GM13976 (cell line): Measurements from ENCODE around the gene APMAP.

Source experiments
- DNase-seq: peaks from one replicate; pipeline ENCODE4 v3.0.0; 2012; ENCODE audit warnings: low spot score
- CTCF ChIP-seq: IDR thresholded peaks from 2 replicates; pipeline ENCODE4 v1.5.1; 2012; ENCODE audit warnings: borderline replicate concordance, mild to moderate bottlenecking; ENCODE audit not compliant: insufficient read depth; ENCODE audit errors: extremely low read depth, missing control alignments, control extremely low read depth
- in situ Hi-C: fragments of 300-500 bp; cut with MboI; formaldehyde crosslinking; loops from one replicate; pipeline ENCODE4 v1.12.0; 2022; ENCODE audit warnings: low sequenced_read_pairs, mixed read lengths, inconsistent platforms; ENCODE audit not compliant: unreplicated experiment

Gene APMAP

GRCh38 chr20:24953209-24953575, 39.4 kb downstream of the APMAP start:
- DNase-seq, result peak; percentile 13
- no peak for TF ChIP-seq CTCF
- in situ Hi-C loops, result no loop called here

GRCh38 chr20:24952376-24953208, 40.0 kb downstream of the APMAP start:
- in situ Hi-C loops, result no loop called here
- DNase-seq, result peak; percentile 11
- TF ChIP-seq CTCF, result no peak

GRCh38 chr20:24951536-24952083, 40.9 kb downstream of the APMAP start:
- no peak for DNase-seq
- in situ Hi-C loops, result no loop called here
- no peak for TF ChIP-seq CTCF

- TF ChIP-seq CTCF, result no peak
- in situ Hi-C loops, result no loop called here
- peak; percentile 21 for DNase-seq
Observed at GRCh38 chr20:24950836-24951525, 41.6 kb downstream of the APMAP start.

- no peak for TF ChIP-seq CTCF
- DNase-seq, result peak; percentile 25
- in situ Hi-C loops, result no loop called here
Observed at GRCh38 chr20:24950128-24950835, 42.3 kb downstream of the APMAP start.

- no peak for DNase-seq
- in situ Hi-C loops, result no loop called here
- TF ChIP-seq CTCF, result no peak
Observed at GRCh38 chr20:24949756-24950127, 42.8 kb downstream of the APMAP start.
